Esophagus muscularis mucosa (tissue), 4 donors: ENCODE data around the gene DDX24.

Source experiments
- CTCF ChIP-seq, 3 experiments: fragments of 200-600 bp in 2 of 3; fragments of 450-650 bp in 1 of 3; sonication (generic) in 2 of 3; IDR thresholded peaks; one replicate each; pipeline ENCODE4 v1.5.1; 2017 to 2019; ENCODE audit warnings: antibody characterized with exemption in 3 of 3, mild to moderate bottlenecking in 2 of 3, moderate library complexity in 1 of 3
- EP300 ChIP-seq: sonication (generic); formaldehyde crosslinking; IDR thresholded peaks from one replicate; pipeline ENCODE4 v1.6.1; 2017; ENCODE audit warnings: antibody characterized with exemption
- POLR2A ChIP-seq: fragments of 450-650 bp; IDR thresholded peaks from one replicate; pipeline ENCODE4 v1.6.1; 2017; ENCODE audit warnings: antibody characterized with exemption, moderate library complexity, mild to moderate bottlenecking, low read depth
- POLR2AphosphoS5 ChIP-seq, 2 donors: sonication (generic); formaldehyde crosslinking; IDR thresholded peaks; one replicate each; pipeline ENCODE4 v1.6.1; 2017; ENCODE audit warnings: antibody characterized with exemption in 2 of 2

GRCh38 chr14:94129758-94130414, 48.9 kb upstream of the DDX24 start:
- TF ChIP-seq CTCF (IDR thresholded peaks at IDR 0.05), result no peak
- no peak for TF ChIP-seq POLR2A
- TF ChIP-seq POLR2AphosphoS5 (IDR thresholded peaks at IDR 0.05), result peak in 1 of 2 donors; percentile 27
- no peak for TF ChIP-seq EP300
